Hepatic stellate cell (primary cell): Measurements from ENCODE around the gene DMAC1.

ENCODE experiments used
- DNase-seq: peaks from one replicate; pipeline ENCODE4 v3.0.0; 2011; ENCODE audit warnings: low spot score

The DMAC1 gene, protein sequence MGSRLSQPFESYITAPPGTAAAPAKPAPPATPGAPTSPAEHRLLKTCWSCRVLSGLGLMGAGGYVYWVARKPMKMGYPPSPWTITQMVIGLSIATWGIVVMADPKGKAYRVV

DNA sequence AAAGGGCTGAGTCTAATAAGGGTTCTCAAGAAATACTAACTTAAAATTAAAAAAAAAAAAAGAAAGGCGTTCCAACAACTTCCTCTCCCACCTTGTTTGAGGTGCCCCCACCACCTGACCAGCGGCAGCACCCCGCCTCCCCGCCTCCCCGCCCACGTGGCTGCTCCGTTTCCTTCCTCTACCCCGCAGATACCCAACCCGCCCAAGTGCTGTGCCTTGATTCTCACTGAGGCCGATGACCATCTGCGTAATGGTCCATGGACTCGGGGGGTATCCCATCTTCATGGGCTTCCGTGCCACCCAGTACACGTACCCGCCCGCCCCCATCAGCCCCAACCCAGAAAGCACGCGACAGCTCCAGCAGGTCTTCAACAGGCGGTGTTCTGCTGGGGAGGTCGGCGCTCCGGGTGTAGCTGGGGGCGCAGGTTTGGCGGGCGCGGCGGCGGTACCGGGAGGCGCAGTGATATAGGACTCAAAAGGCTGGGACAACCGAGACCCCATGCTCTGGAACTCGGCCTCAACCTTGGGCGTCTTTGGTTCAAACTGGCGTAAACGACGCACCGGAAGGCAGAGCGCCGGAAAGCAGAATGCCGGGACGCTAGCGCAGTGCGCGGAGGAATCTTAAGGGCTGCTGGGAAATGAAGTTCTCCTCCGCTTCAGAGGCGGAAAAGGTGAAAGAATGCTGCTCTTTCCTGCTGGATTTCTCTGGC, at the start of gene DMAC1:
TSS of gene DMAC1 (minus strand) at position 545 of the 710 bp plus-strand sequence. CDS start at position 501, 44 bp downstream.
- peak; percentile 79 for DNase-seq

DNA sequence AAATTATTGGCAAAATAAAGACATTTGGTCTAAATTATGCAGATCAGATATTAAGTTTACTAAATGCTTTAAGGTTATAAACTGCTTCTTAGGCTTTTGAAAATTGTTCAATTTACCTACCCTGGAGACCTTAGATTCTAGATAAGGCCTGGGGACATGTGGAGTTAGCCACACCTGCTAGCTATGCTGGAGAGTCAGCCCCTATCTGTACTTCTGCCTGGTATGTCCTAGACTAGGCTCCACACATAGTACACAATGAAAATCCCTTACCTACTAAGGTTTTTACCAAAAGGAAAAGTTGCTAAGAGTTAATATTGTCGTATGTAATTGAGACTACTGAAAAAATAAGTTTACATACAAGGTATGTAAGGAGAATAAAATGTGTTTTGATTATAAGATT, 49.8 kb upstream of the DMAC1 start:
- no peak for DNase-seq

DNA sequence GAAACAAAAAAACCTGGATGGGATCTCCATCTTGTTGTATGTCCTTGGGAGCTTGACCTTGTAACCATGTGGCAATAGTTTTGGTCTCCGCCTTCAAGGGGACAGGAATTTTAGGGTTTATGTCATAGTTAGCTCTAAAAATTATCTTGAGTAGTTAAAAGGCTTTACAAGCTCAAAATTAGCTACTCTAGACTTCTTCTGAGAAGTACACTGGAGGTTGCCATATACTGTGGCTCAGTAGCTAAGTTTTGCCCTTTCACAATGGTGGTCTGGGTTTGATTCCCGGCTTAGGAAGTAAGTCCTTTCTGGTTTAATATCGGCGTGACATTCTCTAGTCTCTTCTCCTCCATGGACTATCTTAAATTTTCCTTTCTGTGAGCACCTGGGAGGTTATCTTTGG, 48.9 kb upstream of the DMAC1 start:
- DNase-seq = no peak

DNA sequence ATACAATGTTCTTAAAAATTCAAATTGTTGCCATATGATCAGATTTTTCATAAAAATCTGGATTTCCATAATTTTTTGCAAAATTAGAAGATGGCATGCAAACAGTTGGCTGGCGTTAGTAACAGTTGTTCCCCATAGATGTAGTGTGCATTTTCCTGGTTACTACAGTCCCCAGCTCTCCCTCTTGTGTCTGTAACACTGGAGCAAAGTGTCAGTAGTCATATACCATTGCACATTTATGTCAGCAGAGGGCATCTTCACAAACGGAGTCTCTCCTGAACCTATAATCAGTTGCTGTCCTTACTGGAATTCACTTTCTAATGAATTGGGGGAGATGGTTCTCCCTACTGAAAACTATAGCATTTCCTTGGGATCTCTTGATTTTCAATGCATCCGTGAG, 44.7 kb upstream of the DMAC1 start:
- DNase-seq = no peak

DNA sequence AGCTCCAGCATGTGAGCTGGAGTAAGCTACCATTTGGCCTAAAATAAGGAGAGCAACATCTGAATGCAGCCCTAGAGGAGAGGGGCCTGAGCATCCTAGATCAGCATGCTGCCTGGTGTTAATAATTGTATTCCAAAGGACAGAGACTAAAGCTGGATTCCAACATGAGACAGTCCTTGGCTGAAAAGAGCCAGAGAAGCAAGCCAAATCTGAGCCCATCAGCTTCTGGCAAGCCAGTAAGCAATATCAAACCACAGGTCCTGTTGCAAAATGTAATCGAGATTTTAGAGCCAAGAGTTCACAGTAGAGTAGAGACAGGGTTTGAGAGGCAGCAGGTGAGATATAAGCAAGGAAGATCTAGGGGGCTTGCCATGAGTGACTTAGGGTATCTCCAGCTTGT, 42.3 kb upstream of the DMAC1 start:
- no peak for DNase-seq

DNA sequence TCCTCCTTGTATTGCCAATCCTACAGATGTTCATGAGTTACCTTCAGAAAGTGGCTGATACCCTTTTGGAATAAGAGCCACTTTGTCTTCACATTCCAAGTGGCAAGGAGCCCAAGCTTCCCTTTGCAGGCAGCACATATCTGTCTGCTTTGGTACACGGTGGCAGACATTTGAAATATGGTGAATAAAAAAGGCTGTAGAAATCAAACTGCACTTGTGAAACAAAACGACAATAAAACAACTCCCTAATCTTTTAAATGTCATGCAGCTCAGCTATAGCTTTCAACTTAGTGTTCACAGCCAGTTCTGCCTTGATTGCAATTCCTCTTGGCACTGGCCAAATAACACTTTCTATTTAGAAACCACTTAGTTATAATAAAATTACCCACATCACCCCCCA, 35.0 kb upstream of the DMAC1 start:
- DNase-seq = no peak

DNA sequence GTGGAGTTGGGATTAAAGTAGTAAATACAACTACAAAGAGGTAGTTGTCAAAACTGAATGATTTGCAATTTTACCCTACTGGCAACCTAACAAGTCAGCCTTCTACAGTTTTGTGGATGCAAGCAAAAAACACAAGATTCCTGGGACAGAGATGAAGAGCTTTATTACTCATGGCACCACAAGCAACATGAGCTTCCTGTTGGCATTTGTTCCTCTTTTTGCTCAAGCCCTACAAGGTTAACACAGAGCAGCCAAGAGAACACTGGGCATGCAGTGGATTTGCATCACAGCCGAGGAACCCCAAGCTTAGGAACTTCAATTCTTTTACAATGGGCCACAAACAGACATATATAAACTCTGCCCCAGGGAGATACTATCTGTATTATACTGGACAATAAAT, 28.8 kb upstream of the DMAC1 start:
- no peak for DNase-seq

DNA sequence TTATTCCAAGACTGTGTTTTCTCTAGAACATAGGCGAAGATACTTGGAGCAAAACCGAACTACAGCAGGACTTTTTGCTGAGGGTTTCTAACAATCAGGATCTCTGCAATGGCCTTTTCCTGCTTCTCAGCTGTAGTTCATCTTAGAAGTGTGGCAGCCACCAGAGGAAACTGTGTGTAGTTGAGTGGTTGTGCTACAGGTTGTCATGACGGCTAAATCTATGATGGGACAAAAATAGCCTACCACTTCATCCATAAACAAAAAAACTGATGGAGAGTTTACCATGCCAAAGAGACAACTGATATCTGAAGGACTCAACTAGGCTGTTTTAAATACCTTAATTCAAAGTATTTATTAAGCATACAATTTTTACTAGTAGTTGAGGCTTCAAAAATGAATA, 28.2 kb upstream of the DMAC1 start:
- DNase-seq = no peak

DNA sequence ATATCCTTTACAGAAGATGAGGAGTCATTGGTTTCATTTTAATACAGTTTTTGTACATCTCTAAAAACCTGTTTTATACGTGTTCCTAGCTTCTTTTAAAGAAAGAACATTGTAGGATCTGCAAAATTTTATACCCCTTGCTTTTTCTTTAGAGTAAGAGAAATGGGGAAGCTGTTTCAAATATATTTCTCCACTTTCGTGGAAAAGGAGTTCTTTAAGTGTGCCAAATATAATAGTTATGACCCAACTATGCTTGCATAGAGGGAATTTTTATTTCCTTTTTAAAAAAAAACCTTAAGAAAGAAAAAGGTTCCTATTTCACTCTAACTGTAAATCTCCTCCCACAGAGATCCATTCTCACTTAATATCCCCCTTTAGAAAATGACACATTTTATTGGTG, 27.5 kb upstream of the DMAC1 start:
- DNase-seq = no peak

DNA sequence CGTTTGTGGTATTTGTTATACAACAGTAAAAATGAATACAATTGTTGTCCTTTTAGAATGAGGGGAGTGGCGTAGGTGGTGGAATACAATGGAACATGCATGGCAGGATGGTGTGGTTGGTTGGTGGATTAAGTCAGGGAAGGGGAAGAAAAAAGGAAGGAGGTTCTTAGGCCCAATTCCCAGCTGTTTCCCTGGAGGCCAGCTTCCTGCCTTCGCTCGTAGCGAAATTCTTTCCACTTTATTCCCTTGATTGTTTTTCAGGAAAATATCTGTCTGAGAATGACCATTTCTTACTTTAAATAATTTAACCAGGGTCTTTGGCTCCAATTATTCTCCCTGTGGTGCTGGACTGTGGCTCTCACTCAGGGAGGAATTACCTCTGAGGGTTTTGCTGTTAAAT, 24.1 kb upstream of the DMAC1 start:
- DNase-seq = no peak

DNA sequence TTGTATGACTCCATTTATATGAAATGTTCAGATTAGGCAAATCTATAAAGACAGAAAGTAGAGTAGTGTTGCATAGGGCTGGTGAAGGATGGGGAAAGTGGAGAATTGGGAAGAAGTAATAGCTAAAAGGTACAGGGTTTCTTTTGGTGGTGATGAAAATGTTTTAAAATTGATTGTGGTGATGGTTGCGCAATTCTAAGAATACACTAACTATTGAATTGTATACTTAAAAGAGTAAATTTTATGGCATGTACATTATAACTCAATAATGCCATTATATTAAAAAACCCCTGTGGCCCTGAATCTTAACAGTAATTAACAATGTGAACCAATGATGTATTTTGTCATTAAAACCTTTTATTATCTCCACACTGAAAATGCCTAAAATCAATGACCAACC, 20.4 kb upstream of the DMAC1 start:
- no peak for DNase-seq

DNA sequence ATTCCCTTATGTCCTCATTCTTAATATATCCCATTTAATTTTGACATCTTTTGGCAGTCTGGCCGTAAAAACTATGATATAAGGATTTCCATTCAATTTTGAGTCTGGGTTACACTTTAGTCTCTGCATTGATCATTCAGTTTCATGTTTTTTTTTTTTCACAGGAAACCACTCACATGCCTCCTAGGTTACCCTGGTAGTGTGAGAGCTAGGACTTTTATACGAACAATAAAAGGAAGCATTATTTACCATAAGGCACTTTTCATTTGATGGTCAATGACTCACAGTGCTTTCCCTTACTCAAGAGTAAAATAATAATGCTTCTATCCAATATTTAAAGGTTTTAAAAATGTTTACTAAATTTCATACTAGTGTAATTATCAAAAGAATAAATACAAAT, 16.4 kb upstream of the DMAC1 start:
- DNase-seq = no peak

DNA sequence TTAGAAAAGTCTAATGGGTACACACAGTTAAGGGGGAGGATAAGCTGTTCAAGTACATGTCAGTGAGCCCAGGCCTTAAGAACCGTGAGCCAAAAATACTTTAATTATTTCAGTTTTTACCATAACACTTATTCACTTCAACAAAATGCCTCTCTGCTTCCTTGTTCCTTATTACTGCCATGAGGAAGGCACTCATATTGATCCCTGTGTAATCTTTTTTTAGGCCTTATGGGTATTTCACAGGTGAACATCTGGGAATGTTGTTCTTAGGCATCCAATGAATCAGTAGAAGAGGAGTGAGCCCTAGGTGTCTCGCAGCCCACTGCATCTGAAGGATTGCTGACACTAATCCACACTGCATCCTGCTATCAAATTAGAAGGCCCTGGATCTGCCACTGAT, 13.5 kb upstream of the DMAC1 start:
- no peak for DNase-seq

DNA sequence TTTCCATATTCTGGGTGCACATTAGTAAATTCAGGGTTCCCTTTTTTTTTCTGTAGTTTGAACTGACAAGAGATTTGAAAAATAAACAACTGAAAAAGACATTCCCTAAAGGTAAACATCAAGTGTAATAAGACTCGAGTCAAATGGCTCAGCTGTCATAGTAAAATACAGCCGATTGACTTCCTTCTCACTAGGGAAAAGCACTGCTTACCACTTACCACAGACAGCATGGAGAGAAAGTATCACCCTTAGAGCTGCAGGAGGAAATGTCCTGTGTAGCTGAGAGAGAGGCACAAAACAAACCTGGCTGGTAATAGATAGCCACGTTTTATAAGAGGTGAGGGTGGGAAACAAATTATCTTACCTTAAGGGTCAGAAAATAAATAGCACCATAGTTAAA, 12.1 kb upstream of the DMAC1 start:
- DNase-seq = no peak

DNA sequence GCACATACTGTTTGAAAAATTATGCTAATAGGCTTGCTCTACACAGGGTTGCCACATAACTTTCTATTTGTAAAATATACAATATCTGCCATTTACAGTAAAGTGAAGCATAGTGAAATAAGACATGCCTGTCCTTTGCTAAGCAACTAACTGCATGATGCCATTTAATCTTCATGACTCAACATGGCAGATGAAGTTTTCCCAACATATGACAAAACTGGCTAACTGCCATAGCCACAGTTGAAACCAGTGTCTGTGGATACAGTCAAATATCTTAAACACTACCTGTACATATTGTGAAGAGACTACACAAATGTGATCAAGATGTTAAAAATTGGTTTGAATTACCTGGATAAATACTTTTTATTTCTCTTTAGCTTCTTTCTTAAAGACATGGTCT, 3.1 kb upstream of the DMAC1 start:
- no peak for DNase-seq

DNA sequence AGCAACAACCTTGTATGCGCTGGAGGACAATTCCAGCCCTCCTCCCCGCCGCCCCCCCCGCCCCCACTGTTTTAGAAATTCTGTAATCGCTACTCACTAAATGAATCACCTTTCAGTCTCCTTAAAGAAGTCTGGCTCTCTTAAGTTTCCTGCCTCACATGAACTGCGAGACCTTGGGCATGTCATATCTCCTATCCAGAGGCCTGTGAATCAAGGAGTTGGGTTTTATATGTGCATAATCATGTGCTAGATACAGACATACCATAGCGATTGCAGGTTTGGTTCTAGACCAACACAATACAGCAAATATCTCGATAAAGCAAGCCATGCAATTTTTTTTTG, 337 bp upstream of the DMAC1 start:
- DNase-seq = no peak

DNA sequence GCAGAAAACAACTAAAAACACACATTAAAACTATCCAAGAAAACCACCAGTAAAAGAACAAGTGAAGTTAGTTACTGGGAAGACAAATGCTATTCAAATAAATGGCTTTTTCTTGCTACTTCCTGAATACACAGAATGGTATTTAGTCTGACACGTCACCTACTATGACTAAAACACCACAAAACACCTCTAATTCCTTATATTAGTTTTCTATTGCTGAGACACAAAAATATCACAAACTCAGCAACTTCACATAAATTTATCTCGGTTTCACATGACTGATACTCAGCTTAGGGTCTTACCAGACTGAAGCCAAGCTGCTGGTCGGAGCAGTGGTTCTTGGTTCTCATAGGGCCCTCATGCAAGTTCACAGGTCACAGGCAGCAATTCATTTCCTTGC, 5.4 kb downstream of the DMAC1 start:
- no peak for DNase-seq

DNA sequence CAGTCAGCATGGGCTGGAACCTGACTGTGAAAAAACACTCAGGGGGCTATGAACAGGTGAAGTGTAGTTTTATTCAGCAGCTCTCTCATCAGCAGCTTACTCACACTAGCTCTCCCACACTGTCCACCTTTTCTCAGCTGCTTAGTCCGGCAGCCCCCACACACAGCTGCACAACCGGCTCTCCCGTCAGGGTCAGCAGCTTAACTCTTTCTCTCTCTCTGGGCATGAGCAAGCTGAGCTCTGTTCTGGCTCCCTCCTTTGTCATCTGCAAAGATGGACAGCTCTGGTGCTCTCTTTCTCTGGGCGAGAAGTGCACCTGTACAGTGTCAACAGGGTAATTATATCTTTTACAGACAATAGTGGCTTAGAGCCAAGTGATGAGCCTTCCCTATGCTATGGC, 8.2 kb downstream of the DMAC1 start:
- DNase-seq = no peak

DNA sequence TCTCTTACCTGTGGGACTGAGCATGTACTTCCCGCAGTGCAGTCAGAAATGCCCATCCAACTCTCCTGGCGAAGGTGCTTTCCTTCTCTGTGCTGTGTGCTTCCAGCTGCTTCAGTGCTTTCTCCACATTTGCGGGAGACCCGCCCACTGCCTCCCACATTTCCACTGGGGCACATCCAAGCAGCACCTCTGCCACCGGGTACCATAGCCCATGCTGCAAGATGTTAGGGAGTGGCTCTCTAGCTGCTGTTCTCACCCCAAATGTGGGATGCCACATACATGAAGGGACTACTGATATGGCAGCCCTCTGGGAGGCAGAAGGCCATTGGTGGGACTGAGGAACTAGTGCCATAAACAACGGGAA, 8.8 kb downstream of the DMAC1 start:
- DNase-seq = no peak

DNA sequence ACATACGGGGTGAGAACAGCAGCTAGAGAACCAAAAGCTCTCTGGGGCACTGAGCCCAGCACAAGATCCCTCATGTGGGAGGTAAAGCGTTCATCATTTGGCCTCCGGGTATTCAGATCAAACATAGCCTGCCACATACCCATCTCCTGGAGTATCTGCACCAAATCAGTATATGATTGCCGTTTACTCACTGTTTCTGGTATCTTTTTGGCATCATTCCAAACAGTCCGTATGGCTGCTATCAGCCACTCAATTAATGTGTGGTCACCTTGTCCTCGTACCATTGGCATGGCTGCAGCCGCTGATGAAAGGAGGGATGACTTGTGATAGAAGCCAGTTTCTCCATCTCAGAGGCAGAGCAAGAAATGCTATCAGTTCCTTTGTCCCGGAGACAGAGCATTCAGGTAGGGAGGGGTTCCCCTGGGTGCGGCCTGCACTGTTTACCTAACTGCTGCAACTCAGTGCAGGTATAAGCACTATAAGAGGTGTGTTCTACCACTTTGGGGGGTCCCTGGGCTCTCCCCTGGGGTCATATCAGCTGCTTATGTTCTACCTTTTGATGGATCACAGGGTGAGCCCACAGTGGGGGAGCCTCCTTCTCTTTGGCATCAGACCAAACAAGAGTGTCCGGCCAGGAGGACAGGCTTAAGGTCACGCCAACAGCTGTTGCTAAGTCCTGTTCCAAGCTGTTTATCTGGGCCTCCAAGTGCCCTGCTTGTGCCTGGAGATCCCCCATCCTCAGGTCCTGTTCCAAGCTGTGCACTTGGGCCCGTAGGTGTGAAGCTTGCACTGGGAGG, 9.4 kb downstream of the DMAC1 start:
- DNase-seq = no peak

DNA sequence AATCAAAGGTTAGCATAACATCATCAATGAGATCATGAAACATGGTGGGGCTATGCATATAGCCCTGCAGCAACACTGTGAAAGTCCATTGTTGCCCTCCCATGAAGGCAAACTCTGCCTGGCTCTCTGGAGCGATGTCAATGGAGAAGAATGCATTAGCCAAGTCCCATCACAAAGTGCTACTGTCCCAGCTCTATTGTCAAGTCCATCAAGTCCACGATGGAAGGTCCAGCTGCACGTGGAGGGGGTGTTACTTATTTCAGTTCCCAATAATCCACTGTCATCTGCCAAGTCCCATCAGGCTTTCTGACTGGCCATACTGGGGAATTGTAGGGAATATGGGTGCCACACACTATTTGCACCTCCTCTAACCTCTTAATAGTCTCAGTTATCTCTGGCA, 10.8 kb downstream of the DMAC1 start:
- no peak for DNase-seq

DNA sequence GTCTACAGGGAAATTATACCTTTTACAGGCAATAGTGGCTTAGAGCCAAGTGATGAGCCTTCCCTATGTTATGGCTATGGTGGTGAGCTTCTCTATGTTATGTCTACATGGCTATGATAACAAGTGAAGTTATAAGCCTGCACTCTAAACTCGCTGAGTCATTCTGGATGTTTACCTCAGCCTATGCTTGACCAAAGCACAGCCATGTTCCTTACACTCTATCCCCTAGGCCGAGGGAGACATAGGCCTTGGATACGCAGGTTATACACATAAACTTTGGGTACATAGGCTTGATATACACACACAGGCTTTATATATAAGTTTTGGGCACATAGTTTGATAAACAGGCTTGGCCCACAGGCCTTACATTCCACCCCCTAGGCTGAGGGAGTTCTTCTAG, 13.8 kb downstream of the DMAC1 start:
- no peak for DNase-seq

DNA sequence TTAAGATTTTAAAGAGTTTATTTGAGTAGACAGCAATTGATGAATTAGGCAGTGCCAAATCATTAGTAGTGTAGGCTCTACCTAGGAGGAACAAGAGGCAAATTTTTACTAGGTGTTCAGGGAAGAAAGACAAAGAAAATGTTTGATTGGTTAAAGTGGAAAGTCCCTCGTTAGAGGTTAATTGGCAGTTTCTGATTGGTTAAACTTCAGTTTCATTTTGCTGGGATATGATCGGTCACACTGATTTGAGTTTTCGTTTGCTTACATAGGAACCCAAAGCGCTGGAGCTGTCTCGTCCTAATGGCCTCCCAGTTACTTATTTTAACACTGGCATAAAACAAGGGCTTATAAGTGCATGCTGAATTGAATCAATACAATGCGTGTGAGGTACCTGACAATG, 15.1 kb downstream of the DMAC1 start:
- DNase-seq = no peak

DNA sequence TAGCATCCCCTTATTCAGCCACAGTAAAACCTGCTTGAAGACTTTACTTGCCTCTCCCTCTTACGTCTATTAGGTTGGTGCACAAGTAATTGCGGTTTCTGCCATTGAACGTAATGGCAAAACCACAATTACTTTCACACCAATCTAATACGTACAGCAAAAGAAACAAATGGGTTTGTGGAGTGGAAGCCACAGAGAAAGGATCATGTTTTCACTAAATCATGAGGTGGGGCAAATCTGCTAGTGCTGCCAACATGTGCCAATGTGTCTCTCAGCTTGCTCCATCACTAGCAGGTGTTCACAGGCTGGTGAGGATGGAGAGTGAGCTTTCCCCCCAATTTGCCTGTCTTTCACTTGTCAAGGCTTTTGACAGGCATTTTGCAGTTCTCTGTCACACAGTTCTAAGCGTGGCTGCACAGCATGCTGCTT, 15.9 kb downstream of the DMAC1 start:
- no peak for DNase-seq
